ENCODE data around the gene CYP1A1.
"Not testable (repeated sequence)": the region's sequence is repeated elsewhere in the genome, so short reads cannot be mapped to it uniquely, and the experiment has no call there.

CYP1A1 gene

DNA sequence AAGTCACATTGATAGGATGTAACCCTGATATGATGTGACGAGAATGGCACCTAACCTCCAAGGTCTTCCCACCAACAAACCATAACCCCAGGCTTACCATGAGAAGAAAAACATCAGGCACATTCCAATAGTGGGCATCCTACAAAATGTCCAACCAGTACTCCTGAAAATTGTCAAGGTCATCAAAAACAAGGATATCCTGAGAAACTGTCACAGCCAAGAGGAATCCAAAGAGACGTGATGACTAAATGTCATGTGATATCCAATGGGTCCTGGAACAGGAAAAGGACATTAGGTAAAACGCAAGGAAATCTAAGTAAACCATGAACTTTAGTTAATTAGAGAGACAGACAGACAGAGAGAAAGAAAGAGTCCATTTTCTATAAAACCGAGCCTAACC, 21.1 kb upstream of the CYP1A1 start:
- in situ Hi-C loops (cut with HindIII; ENCODE audit: low sequenced_read_pairs): no loop called here
- no peak overlapping the region for H3K4me3 ChIP-seq (ENCODE audit: low read depth, low read length)

GRCh38 chr15:74742422-74742821, 17.1 kb upstream of the CYP1A1 start:
- TF ChIP-seq CTCF (IDR thresholded peaks at IDR 0.05; ENCODE audit: low read depth, low read length, missing control alignments): no peak
- in situ Hi-C loops (cut with HindIII; ENCODE audit: low sequenced_read_pairs): no loop called here
- no peak overlapping the region for H3K4me3 ChIP-seq (ENCODE audit: low read depth, low read length)
- DNase-seq (ENCODE audit: low read depth): no peak

More for the DNA sequence above, 21.1 kb upstream of the CYP1A1 start:
- DNase-seq (ENCODE audit: low read depth): no peak
- TF ChIP-seq CTCF (IDR thresholded peaks at IDR 0.05; ENCODE audit: low read depth, low read length, missing control alignments): no peak

- not testable (repeated sequence) for DNase-seq (ENCODE audit: low read depth); H3K4me3 ChIP-seq (ENCODE audit: low read depth, low read length)
- in situ Hi-C loops (cut with HindIII; ENCODE audit: low sequenced_read_pairs): loop anchor here (5.0 kb wide), 1 partner anchor 34 kb away; no protein-coding TSS in a partner anchor
These were observed 12.9 kb upstream of the CYP1A1 start for GRCh38 chr15:74738239-74738638.

- in situ Hi-C loops (cut with HindIII; ENCODE audit: low sequenced_read_pairs): loop anchor here (5.0 kb wide), 1 partner anchor 37 kb away; no protein-coding TSS in a partner anchor
- no peak for TF ChIP-seq CTCF (IDR thresholded peaks at IDR 0.05; ENCODE audit: low read depth, low read length, missing control alignments)
These were observed 10.0 kb upstream of the CYP1A1 start for GRCh38 chr15:74735305-74735704.

DNA sequence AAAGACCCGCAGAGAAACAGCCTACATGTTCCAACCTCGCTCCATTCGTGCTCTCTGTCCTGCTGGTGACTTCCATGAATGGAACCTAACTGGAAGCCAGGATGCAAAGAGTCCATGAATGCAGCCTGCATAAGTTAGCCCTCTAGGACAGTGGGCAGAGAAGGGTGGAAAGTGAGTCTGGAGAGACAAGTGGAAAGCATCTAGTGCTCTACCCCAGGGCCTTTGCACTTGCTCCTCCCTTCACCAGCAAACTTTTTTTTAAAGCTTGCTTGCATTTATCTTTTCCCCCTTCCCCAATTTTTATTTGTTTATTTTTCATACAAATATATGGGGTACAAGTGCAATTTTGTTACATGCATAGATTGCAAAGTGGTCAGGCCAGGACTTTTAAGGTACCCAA, 7.9 kb upstream of the CYP1A1 start:
- in situ Hi-C loops (cut with HindIII; ENCODE audit: low sequenced_read_pairs): no loop called here
- H3K4me3 ChIP-seq (ENCODE audit: low read depth, low read length): no peak overlapping the region
- TF ChIP-seq CTCF (IDR thresholded peaks at IDR 0.05; ENCODE audit: low read depth, low read length, missing control alignments): no peak
- DNase-seq (ENCODE audit: low read depth): no peak

More at GRCh38 chr15:74735305-74735704, 10.0 kb upstream of the CYP1A1 start:
- DNase-seq (ENCODE audit: low read depth): no peak
- H3K4me3 ChIP-seq (ENCODE audit: low read depth, low read length): no peak overlapping the region

DNA sequence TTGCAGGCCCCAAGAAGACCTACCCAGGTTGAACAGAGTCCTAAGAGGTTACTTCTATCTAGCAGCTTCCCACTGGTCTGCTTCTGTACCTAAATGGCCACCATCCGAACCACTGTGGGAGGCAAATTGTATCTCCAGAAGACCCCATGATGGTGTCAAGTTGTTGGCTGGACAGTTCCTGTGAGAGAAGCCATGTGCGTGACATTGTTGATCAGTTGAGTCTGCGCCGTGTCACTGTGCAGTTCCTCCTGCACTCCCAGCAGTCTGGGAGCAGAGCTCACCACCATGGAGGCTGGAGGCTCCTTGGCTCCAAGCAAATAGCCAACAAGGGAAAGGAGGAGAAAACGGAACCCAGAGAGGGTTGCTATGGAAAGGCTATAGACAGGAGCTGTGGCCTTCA, 7.5 kb upstream of the CYP1A1 start:
- in situ Hi-C loops (cut with HindIII; ENCODE audit: low sequenced_read_pairs): no loop called here
- no peak for TF ChIP-seq CTCF (IDR thresholded peaks at IDR 0.05; ENCODE audit: low read depth, low read length, missing control alignments)
- no peak overlapping the region for H3K4me3 ChIP-seq (ENCODE audit: low read depth, low read length)
- no peak for DNase-seq (ENCODE audit: low read depth)

- no peak for TF ChIP-seq CTCF (IDR thresholded peaks at IDR 0.05; ENCODE audit: low read depth, low read length, missing control alignments)
- in situ Hi-C loops (cut with HindIII; ENCODE audit: low sequenced_read_pairs): no loop called here
- H3K4me3 ChIP-seq (ENCODE audit: low read depth, low read length): no peak overlapping the region
- no peak for DNase-seq (ENCODE audit: low read depth)
These were observed 5.4 kb upstream of the CYP1A1 start for GRCh38 chr15:74730619-74731316.

- DNase-seq (ENCODE audit: low read depth); H3K4me3 ChIP-seq (ENCODE audit: low read depth, low read length); in situ Hi-C loops (cut with HindIII; ENCODE audit: low sequenced_read_pairs): not testable (repeated sequence)
These were observed 4.0 kb upstream of the CYP1A1 start for GRCh38 chr15:74729372-74729771.

GRCh38 chr15:74728699-74729098, 3.4 kb upstream of the CYP1A1 start:
- H3K4me3 ChIP-seq (ENCODE audit: low read depth, low read length); DNase-seq (ENCODE audit: low read depth); in situ Hi-C loops (cut with HindIII; ENCODE audit: low sequenced_read_pairs): not testable (repeated sequence)

All from astrocyte of the cerebellum (primary cell).